H1 (cell line): ENCODE results near the gene SLC6A18. TPM values are rescaled to one million over a fixed set of nuclear protein-coding genes. Genes with fewer than 3 reads are reported as not detected.

Experiments used
- CTCF ChIA-PET: fragments of 300-600 bp; sonication (Branson Sonifier 250); formaldehyde crosslinking; loops from one replicate; lab custom pipeline; 2021; ENCODE audit not compliant: partially characterized antibody; lab: Charles Lee
- POLR2A ChIA-PET: fragments of 300-600 bp; sonication (Branson Sonifier 250); formaldehyde crosslinking; loops from one replicate; lab custom pipeline; 2021; ENCODE audit warnings: inconsistent platforms; ENCODE audit not compliant: partially characterized antibody; lab: Charles Lee
- DNase-seq, 2 experiments: peaks; one replicate each; pipeline versions ENCODE4 v3.0.0 to v3.0.0-alpha.2; 2010 to 2022; ENCODE audit warnings: low spot score in 2 of 2, low read depth in 1 of 2, mixed read lengths in 1 of 2
- FAIRE-seq: peaks from 2 replicates; lab custom pipeline; 2011; peaks lifted over from hg19 to GRCh38; lab: Jason Lieb, UNC
- H2AFZ ChIP-seq: 2 replicates; pipeline ENCODE4 v1.8.1; 2012; ENCODE audit warnings: low read length, inconsistent platforms
- H2AK5ac ChIP-seq: 2 replicates; pipeline ENCODE4 v1.6.1; 2013; ENCODE audit warnings: low read depth, low read length
- H2BK120ac ChIP-seq: replicated peaks from 2 replicates; pipeline ENCODE3; 2013; ENCODE audit warnings: low read depth, low read length, inconsistent platforms
- H2BK12ac ChIP-seq: 2 replicates; pipeline ENCODE4 v1.6.1; 2013; ENCODE audit warnings: low read depth, low read length
- H2BK15ac ChIP-seq: 2 replicates; pipeline ENCODE4 v1.6.1; 2013; ENCODE audit warnings: low read length
- H2BK20ac ChIP-seq: 2 replicates; pipeline ENCODE4 v1.6.1; 2013; ENCODE audit warnings: low read length
- H2BK5ac ChIP-seq: 2 replicates; pipeline ENCODE4 v1.6.1; 2013; ENCODE audit warnings: low read depth, low read length
- H3K14ac ChIP-seq: 2 replicates; pipeline ENCODE4 v1.6.1; 2013; ENCODE audit warnings: inconsistent platforms; ENCODE audit not compliant: insufficient read length
- H3K18ac ChIP-seq: 2 replicates; pipeline ENCODE4 v1.6.1; 2013; ENCODE audit warnings: low read length; ENCODE audit errors: extremely low read depth
- H3K23ac ChIP-seq: 2 replicates; pipeline ENCODE4 v1.6.1; 2013; ENCODE audit warnings: inconsistent platforms; ENCODE audit not compliant: insufficient read length
- H3K23me2 ChIP-seq: 2 replicates; pipeline ENCODE4 v1.6.1; 2013; ENCODE audit warnings: low read depth, low read length
- H3K27ac ChIP-seq: 2 replicates; pipeline ENCODE4 v1.6.1; 2011; ENCODE audit warnings: low read depth, low read length, inconsistent platforms
- H3K27me3 ChIP-seq, 4 experiments: replicated peaks in 1 of 4; 1 replicate in 1 of 4; 2 replicates in 3 of 4; pipeline versions ENCODE4 v1.6.1 to v1.8.1; 2011 to 2013; ENCODE audit warnings: low read length in 3 of 4, mild to moderate bottlenecking in 3 of 4, inconsistent platforms in 2 of 4, mixed read lengths in 2 of 4, moderate library complexity in 1 of 4; ENCODE audit not compliant: control insufficient read depth in 3 of 4, insufficient read depth in 3 of 4; ENCODE audit errors: extremely low read depth in 1 of 4
- H3K36me3 ChIP-seq, 4 experiments: 2 replicates each; pipeline versions ENCODE4 v1.6.1 to v1.8.1; 2011 to 2013; ENCODE audit warnings: mild to moderate bottlenecking in 4 of 4, low read length in 3 of 4, moderate library complexity in 2 of 4, control low read depth in 1 of 4, inconsistent platforms in 1 of 4; ENCODE audit not compliant: insufficient read depth in 4 of 4, control insufficient read depth in 2 of 4
- H3K4ac ChIP-seq: replicated peaks from 2 replicates; pipeline ENCODE3; 2013; ENCODE audit warnings: low read length, low read depth, mixed read lengths, inconsistent platforms; ENCODE audit not compliant: insufficient read length
- H3K4me1 ChIP-seq, 4 experiments: replicated peaks in 1 of 4; 1 replicate in 1 of 4; 2 replicates in 3 of 4; pipeline versions ENCODE4 v1.6.1 to v1.8.1; 2011 to 2013; ENCODE audit warnings: low read length in 3 of 4, inconsistent platforms in 2 of 4, mixed read lengths in 1 of 4; ENCODE audit not compliant: insufficient read depth in 4 of 4, control insufficient read depth in 3 of 4
- H3K4me2 ChIP-seq, 2 experiments: 2 replicates each; pipeline versions ENCODE4 v1.6.1 to v1.8.1; 2011 to 2013; ENCODE audit warnings: low read depth in 2 of 2, low read length in 2 of 2, control low read depth in 1 of 2, inconsistent platforms in 1 of 2, mild to moderate bottlenecking in 1 of 2; ENCODE audit not compliant: insufficient read depth in 1 of 2
- H3K4me3 ChIP-seq, 4 experiments: fragments of 200-600, 300-600 bp in 1 of 4; sonication (generic), shearing (Covaris generic), sonication (Bioruptor Twin) in 1 of 4; 2 replicates each; pipeline versions ENCODE4 v1.5.1 to v1.8.1; 2011 to 2016; ENCODE audit warnings: low read length in 4 of 4, low read depth in 3 of 4, control low read depth in 2 of 4, inconsistent platforms in 2 of 4, mild to moderate bottlenecking in 2 of 4, mixed read lengths in 1 of 4, moderate library complexity in 1 of 4; ENCODE audit not compliant: insufficient read depth in 2 of 4; ENCODE audit errors: extremely low read depth in 1 of 4
- H3K56ac ChIP-seq: replicated peaks from 2 replicates; pipeline ENCODE3; 2013; ENCODE audit warnings: low read depth, mild to moderate bottlenecking, mixed read lengths, low read length, inconsistent platforms; ENCODE audit not compliant: insufficient read length
- H3K79me1 ChIP-seq: 2 replicates; pipeline ENCODE4 v1.6.1; 2013; ENCODE audit warnings: low read depth, low read length, control low read depth
- H3K79me2 ChIP-seq, 2 experiments: 2 replicates each; pipeline versions ENCODE4 v1.6.1 to v1.8.1; 2012 to 2013; ENCODE audit warnings: low read length in 2 of 2, mild to moderate bottlenecking in 2 of 2, inconsistent platforms in 1 of 2; ENCODE audit not compliant: insufficient read depth in 2 of 2, control insufficient read depth in 1 of 2
- H3K9ac ChIP-seq, 4 experiments: replicated peaks in 1 of 4; 1 replicate in 1 of 4; 2 replicates in 3 of 4; pipeline versions ENCODE4 v1.6.1 to v1.8.1; 2011 to 2013; ENCODE audit warnings: low read depth in 3 of 4, low read length in 3 of 4, control low read depth in 2 of 4, mild to moderate bottlenecking in 2 of 4, moderate library complexity in 2 of 4, inconsistent platforms in 1 of 4; ENCODE audit errors: extremely low read depth in 1 of 4
- H3K9me3 ChIP-seq, 2 experiments: 2 replicates each; pipeline versions ENCODE4 v1.6.1 to v1.8.1; 2012 to 2013; ENCODE audit warnings: mild to moderate bottlenecking in 2 of 2, moderate library complexity in 2 of 2, control low read depth in 1 of 2, inconsistent platforms in 1 of 2, low read depth in 1 of 2, low read length in 1 of 2, mixed read lengths in 1 of 2; ENCODE audit not compliant: insufficient read depth in 2 of 2
- H4K20me1 ChIP-seq, 2 experiments: replicated peaks in 1 of 2; 2 replicates each; pipeline versions ENCODE3 to v1.8.1; 2011 to 2013; ENCODE audit warnings: inconsistent platforms in 2 of 2, low read length in 2 of 2, mild to moderate bottlenecking in 1 of 2; ENCODE audit not compliant: insufficient read depth in 2 of 2, control insufficient read depth in 1 of 2
- H4K5ac ChIP-seq: 2 replicates; pipeline ENCODE4 v1.6.1; 2013; ENCODE audit warnings: low read length, low read depth, mixed read lengths, inconsistent platforms; ENCODE audit not compliant: insufficient read length
- H4K8ac ChIP-seq: 2 replicates; pipeline ENCODE4 v1.8.0; 2013; ENCODE audit warnings: mild to moderate bottlenecking, moderate library complexity, low read length, inconsistent platforms; ENCODE audit not compliant: insufficient read depth; ENCODE audit errors: extremely low read depth
- H4K91ac ChIP-seq: replicated peaks from 2 replicates; pipeline ENCODE3; 2013; ENCODE audit warnings: low read length, mixed read lengths, inconsistent platforms; ENCODE audit not compliant: insufficient read length
- POLR2AphosphoS5 ChIP-seq: IDR thresholded peaks from 2 replicates; pipeline ENCODE4 v1.6.1; 2011; ENCODE audit warnings: low read depth, low read length
- RAD21 ChIP-seq, 2 experiments: IDR thresholded peaks in 1 of 2; conservative IDR thresholded peaks in 1 of 2; 2 replicates each; pipeline ENCODE4 v1.6.1; 2011; ENCODE audit warnings: low read depth in 2 of 2, low read length in 2 of 2, improper control_type of control experiment in 1 of 2, inconsistent platforms in 1 of 2, mild to moderate bottlenecking in 1 of 2, moderate library complexity in 1 of 2
- SP1 ChIP-seq: IDR thresholded peaks from 2 replicates; pipeline ENCODE4 v1.6.1; 2011; ENCODE audit warnings: low read depth, low read length
- WGBS, 2 experiments: shearing (Covaris generic) in 1 of 2; methylation state at CpG; one replicate each; pipeline versions ENCODE4 v1.1.6 to v1.1.7; 2013 to 2015; ENCODE audit warnings: low lambda C conversion rate in 2 of 2, mixed read lengths in 2 of 2, inconsistent platforms in 1 of 2, low coverage in 1 of 2, missing lambda C conversion rate in 1 of 2; ENCODE audit not compliant: insufficient replicate concordance in 2 of 2, insufficient coverage in 1 of 2, insufficient read length in 1 of 2; ENCODE audit errors: extremely low coverage in 1 of 2, missing lambda C conversion rate in 1 of 2; 5-methylcytosine and 5-hydroxymethylcytosine counted together
- polyA plus RNA-seq, 7 experiments: library from polyadenylated mRNA; depleted of rRNA in 3 of 7; stranded (reverse) in 5 of 7; unstranded in 2 of 7; fragments of >200 nt in 5 of 7; fragments of 200-250 nt in 2 of 7; gene quantifications; 1 replicate in 5 of 7; 2 replicates in 1 of 7; 4 replicates in 1 of 7; pipeline versions ENCODE4 v1.2.1 to v1.2.3, GENCODE V29; 2011 to 2013; ENCODE audit warnings: missing spikeins in 2 of 7, mixed read lengths in 2 of 7
- total RNA-seq: library from RNA; stranded (reverse); fragmentation: NEBNext Ultra II Directional; extraction: Animal tissue kit (Norgen Biotek cat#: 25700); gene quantifications from 2 replicates; pipeline ENCODE4 v1.2.1, GENCODE V29; 2021
- TF ChIP-seq, protein P1 (sequence below), 3 experiments: IDR thresholded peaks; 1 replicate in 2 of 3; 2 replicates in 1 of 3; pipeline versions ENCODE4 v1.5.1 to v1.6.1; 2011; ENCODE audit warnings: low read length in 3 of 3, mild to moderate bottlenecking in 3 of 3, inconsistent platforms in 2 of 3, low read depth in 1 of 3, moderate library complexity in 1 of 3; ENCODE audit not compliant: insufficient read depth in 1 of 3; ENCODE audit errors: control extremely low read depth in 1 of 3

SLC6A18 gene
- total and polyA plus RNA-seq, 2 of the 8 experiments (the other 6 are each of a cell fraction or from before 2014, with no cell fraction given): not detected

DNA sequence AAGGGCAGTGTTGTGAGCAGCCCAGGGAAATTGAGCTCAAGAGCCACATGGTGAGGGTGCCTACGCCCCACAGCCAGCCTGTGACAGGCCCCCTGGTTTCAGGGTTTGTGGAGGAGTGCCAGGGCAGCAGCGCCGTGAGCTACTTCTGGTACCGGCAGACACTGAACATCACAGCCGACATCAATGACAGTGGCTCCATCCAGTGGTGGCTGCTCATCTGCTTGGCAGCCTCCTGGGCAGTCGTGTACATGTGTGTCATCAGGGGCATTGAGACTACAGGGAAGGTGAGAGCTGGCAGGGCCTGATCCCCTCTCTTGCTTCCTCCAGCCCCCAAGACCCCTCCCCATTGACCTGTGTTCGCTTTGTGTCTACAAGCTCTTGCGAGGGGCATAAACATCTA, 10.2 kb downstream of the SLC6A18 start:
- Histone ChIP-seq H3K14ac (no peak overlapping the region), H3K27ac (no peak overlapping the region), H3K27me3 (no peaks in the 10 kb centered on the region), H2AFZ (no peak overlapping the region), H3K4ac (no peak overlapping the region), H4K8ac (no peak overlapping the region), H3K9ac (no peak overlapping the region), H2BK12ac (no peak overlapping the region), H3K4me3 (no peak overlapping the region), H2BK5ac (no peak overlapping the region), H2AK5ac (no peak overlapping the region), H2BK120ac (no peak overlapping the region), H4K5ac (no peak overlapping the region), H2BK20ac (no peak overlapping the region), H3K79me1 (no peaks in the 10 kb centered on the region), H3K18ac (no peak overlapping the region), H3K4me1 (no peaks in the 10 kb centered on the region), H4K20me1 (no peaks in the 10 kb centered on the region), H4K91ac (no peak overlapping the region), H3K79me2 (no peaks in the 10 kb centered on the region), H3K36me3 (no peaks in the 10 kb centered on the region), H3K23me2 (no peaks in the 10 kb centered on the region), H3K56ac (no peak overlapping the region), H3K23ac (no peak overlapping the region), H3K9me3 (peaks cover 9 to 11% of the 10 kb centered on the region in 2 experiments; a peak in 2 of 4 replicates), H3K4me2 (no peak overlapping the region), H2BK15ac (no peak overlapping the region)
- CTCF ChIA-PET: interaction anchor here (0.6 to 1.6 kb wide), 8 partner anchors 18 to 317 kb away, joined by 3 to 5 read pairs (median 4); no protein-coding TSS in a partner anchor
- no peak for DNase-seq
- no peak for FAIRE-seq
- WGBS, 2 experiments: 89% methylated on average over 8 of the region's 8 CpGs; no CpG with 5 or more reads in 1 of the 2 experiments
- POLR2A ChIA-PET: no interaction called here
- no peak for TF ChIP-seq POLR2AphosphoS5
- TF ChIP-seq, protein P1, sequence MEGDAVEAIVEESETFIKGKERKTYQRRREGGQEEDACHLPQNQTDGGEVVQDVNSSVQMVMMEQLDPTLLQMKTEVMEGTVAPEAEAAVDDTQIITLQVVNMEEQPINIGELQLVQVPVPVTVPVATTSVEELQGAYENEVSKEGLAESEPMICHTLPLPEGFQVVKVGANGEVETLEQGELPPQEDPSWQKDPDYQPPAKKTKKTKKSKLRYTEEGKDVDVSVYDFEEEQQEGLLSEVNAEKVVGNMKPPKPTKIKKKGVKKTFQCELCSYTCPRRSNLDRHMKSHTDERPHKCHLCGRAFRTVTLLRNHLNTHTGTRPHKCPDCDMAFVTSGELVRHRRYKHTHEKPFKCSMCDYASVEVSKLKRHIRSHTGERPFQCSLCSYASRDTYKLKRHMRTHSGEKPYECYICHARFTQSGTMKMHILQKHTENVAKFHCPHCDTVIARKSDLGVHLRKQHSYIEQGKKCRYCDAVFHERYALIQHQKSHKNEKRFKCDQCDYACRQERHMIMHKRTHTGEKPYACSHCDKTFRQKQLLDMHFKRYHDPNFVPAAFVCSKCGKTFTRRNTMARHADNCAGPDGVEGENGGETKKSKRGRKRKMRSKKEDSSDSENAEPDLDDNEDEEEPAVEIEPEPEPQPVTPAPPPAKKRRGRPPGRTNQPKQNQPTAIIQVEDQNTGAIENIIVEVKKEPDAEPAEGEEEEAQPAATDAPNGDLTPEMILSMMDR (IDR thresholded peaks at IDR 0.05; ENCODE audit: control extremely low read depth in 1 of 3, insufficient read depth in 1 of 3, low read depth in 1 of 3, low read length in 3 of 3): peak in 1 of 3 experiments; percentile 48; a peak in 2 of 4 replicates
- peak; percentile 38 to 52 for TF ChIP-seq RAD21 (IDR thresholded peaks at IDR 0.05 in 1 of 2, conservative IDR thresholded peaks at IDR 0.05 in 1 of 2; ENCODE audit: low read depth in 2 of 2, low read length in 2 of 2)
- no peak for TF ChIP-seq SP1
